ENCODE measurements around the gene HIPK2.

- no peak for TF ChIP-seq SNAI2 (CRISPR knock-in tag; IDR thresholded peaks at IDR 0.05)
- TF ChIP-seq GLIS3 (CRISPR knock-in tag; IDR thresholded peaks at IDR 0.05), result no peak
- TF ChIP-seq ESRRG (CRISPR knock-in tag; IDR thresholded peaks at IDR 0.05), result no peak
- TF ChIP-seq ARNTL (CRISPR knock-in tag; IDR thresholded peaks at IDR 0.05; ENCODE audit: borderline replicate concordance, low read depth), result no peak
- no peak for TF ChIP-seq PPARA (CRISPR knock-in tag; IDR thresholded peaks at IDR 0.05; ENCODE audit: borderline replicate concordance)
- no peak for TF ChIP-seq BACH2 (CRISPR knock-in tag; IDR thresholded peaks at IDR 0.05; ENCODE audit: borderline replicate concordance)
- TF ChIP-seq CREB5 (CRISPR knock-in tag; IDR thresholded peaks at IDR 0.05; ENCODE audit: low read depth), result no peak
- no peak for TF ChIP-seq ZNF8 (CRISPR knock-in tag; IDR thresholded peaks at IDR 0.05)
Observed at GRCh38 chr7:139763330-139763729, 14.5 kb downstream of the HIPK2 start.
